Body of pancreas (tissue), 4 donors: ENCODE data around the gene PRG2.

Experiments
- CTCF ChIP-seq, 7 experiments: fragments of 450-650 bp in 4 of 7; fragments of 200-600 bp in 3 of 7; sonication (generic) in 3 of 7; IDR thresholded peaks; one replicate each; pipeline ENCODE4 v1.5.1; 2016 to 2019; ENCODE audit warnings: antibody characterized with exemption in 7 of 7
- POLR2A ChIP-seq, 3 donors: fragments of 450-650 bp; IDR thresholded peaks; one replicate each; pipeline ENCODE4 v1.6.1; 2016; ENCODE audit warnings: antibody characterized with exemption in 3 of 3, mild to moderate bottlenecking in 2 of 3

- TF ChIP-seq CTCF (IDR thresholded peaks at IDR 0.05) (no peak), POLR2A (IDR thresholded peaks at IDR 0.05) (no peak)
These were observed 35.8 kb downstream of the PRG2 start for GRCh38 chr11:57354699-57355098.
